ENCODE measurements around the gene GOLGA2.

GOLGA2 gene

GRCh38 chr9:128208386-128208785 is 67.4 kb downstream of the GOLGA2 start:
- no peak for TF ChIP-seq CTCF (IDR thresholded peaks at IDR 0.05; ENCODE audit: extremely low read depth, missing control alignments)

GRCh38 chr9:128206916-128207910 is 68.6 kb downstream of the GOLGA2 start:
- TF ChIP-seq CTCF (IDR thresholded peaks at IDR 0.05; ENCODE audit: extremely low read depth, missing control alignments), result no peak
- DNase-seq (ENCODE audit: low spot score), result no peak

More at GRCh38 chr9:128208386-128208785, 67.4 kb downstream of the GOLGA2 start:
- DNase-seq (ENCODE audit: low spot score), result no peak

GRCh38 chr9:128206484-128206883 is 69.3 kb downstream of the GOLGA2 start:
- no peak for DNase-seq (ENCODE audit: low spot score)
- TF ChIP-seq CTCF (IDR thresholded peaks at IDR 0.05; ENCODE audit: extremely low read depth, missing control alignments), result no peak
